OCI-LY1 (cell line): ENCODE data around the gene FMNL1.
A peak's percentile ranks its signal among the peaks of the same experiment; 100 is the strongest.

Experiments
- H2AFZ ChIP-seq: fragments of 200-600 bp; sonication (generic), shearing (Covaris generic); 2 replicates; pipeline ENCODE4 v1.6.0; 2014; ENCODE audit warnings: antibody characterized with exemption, mild to moderate bottlenecking, low read length
- H3F3A ChIP-seq: fragments of 200-600 bp; sonication (generic), shearing (Covaris generic); 2 replicates; pipeline ENCODE4 v1.6.0; 2014; ENCODE audit warnings: mild to moderate bottlenecking, antibody characterized with exemption, low read length, moderate library complexity; ENCODE audit not compliant: insufficient read depth
- H3K27ac ChIP-seq: fragments of 200-600 bp; sonication (generic); 2 replicates; pipeline ENCODE4 v1.5.1; 2014; ENCODE audit warnings: low read length, mixed run types, mild to moderate bottlenecking, low read depth; ENCODE audit not compliant: poor library complexity, severe bottlenecking
- H3K27me3 ChIP-seq: fragments of 200-600 bp; sonication (generic); 2 replicates; pipeline ENCODE4 v1.6.0; 2014; ENCODE audit warnings: antibody characterized with exemption, mild to moderate bottlenecking, low read length, moderate library complexity; ENCODE audit not compliant: insufficient read depth
- H3K36me3 ChIP-seq: fragments of 200-600 bp; sonication (generic); 2 replicates; pipeline ENCODE4 v1.6.1; 2014; ENCODE audit warnings: mild to moderate bottlenecking, antibody characterized with exemption, low read length, moderate library complexity, mixed read lengths; ENCODE audit not compliant: insufficient read depth
- H3K4me1 ChIP-seq: fragments of 200-600 bp; sonication (generic); 2 replicates; pipeline ENCODE4 v1.5.1; 2014; ENCODE audit warnings: mild to moderate bottlenecking, low read length, moderate library complexity; ENCODE audit not compliant: insufficient read depth, severe bottlenecking
- H3K4me2 ChIP-seq: fragments of 200-600 bp; sonication (generic), shearing (Covaris generic); 2 replicates; pipeline ENCODE4 v1.6.1; 2014; ENCODE audit warnings: low read length
- H3K4me3 ChIP-seq: fragments of 200-600 bp; sonication (generic); 2 replicates; pipeline ENCODE4 v1.5.1; 2014; ENCODE audit warnings: low read length, low read depth, mild to moderate bottlenecking, mixed read lengths; ENCODE audit not compliant: poor library complexity, severe bottlenecking
- H3K79me2 ChIP-seq: fragments of 200-600 bp; shearing (Covaris generic); 2 replicates; pipeline ENCODE4 v1.6.1; 2016; ENCODE audit warnings: mixed run types, low read length, mixed read lengths; ENCODE audit not compliant: insufficient read depth
- H3K9ac ChIP-seq: fragments of 200-600 bp; sonication (generic), shearing (Covaris generic); 2 replicates; pipeline ENCODE4 v1.6.1; 2014; ENCODE audit warnings: mild to moderate bottlenecking, low read length, mixed read lengths
- H3K9me2 ChIP-seq: fragments of 200-600 bp; sonication (generic), shearing (Covaris generic); 2 replicates; pipeline ENCODE4 v1.6.1; 2014; ENCODE audit warnings: low read depth, mild to moderate bottlenecking, low read length, mixed read lengths
- H3K9me3 ChIP-seq: fragments of 200-600 bp; shearing (Covaris generic); 2 replicates; pipeline ENCODE4 v1.6.1; 2014; ENCODE audit warnings: low read length, mixed read lengths
- H4K20me1 ChIP-seq: fragments of 200-600 bp; sonication (generic), shearing (Covaris generic); 2 replicates; pipeline ENCODE4 v1.6.0; 2016; ENCODE audit warnings: mild to moderate bottlenecking, low read length; ENCODE audit not compliant: insufficient read depth
- EZH2 ChIP-seq: fragments of 200-600 bp; sonication (generic), shearing (Covaris generic); IDR thresholded peaks from 2 replicates; pipeline ENCODE4 v1.8.0; 2017; ENCODE audit warnings: borderline replicate concordance, mixed run types, mild to moderate bottlenecking, antibody characterized with exemption, low read length, moderate library complexity, mixed read lengths
- TF ChIP-seq, protein P1 (sequence below): fragments of 200-600 bp; sonication (generic), shearing (Covaris generic); IDR thresholded peaks from 2 replicates; pipeline ENCODE4 v1.5.1; 2017; ENCODE audit warnings: mild to moderate bottlenecking, antibody characterized with exemption, low read length, moderate library complexity, mixed read lengths

FMNL1 gene

DNA sequence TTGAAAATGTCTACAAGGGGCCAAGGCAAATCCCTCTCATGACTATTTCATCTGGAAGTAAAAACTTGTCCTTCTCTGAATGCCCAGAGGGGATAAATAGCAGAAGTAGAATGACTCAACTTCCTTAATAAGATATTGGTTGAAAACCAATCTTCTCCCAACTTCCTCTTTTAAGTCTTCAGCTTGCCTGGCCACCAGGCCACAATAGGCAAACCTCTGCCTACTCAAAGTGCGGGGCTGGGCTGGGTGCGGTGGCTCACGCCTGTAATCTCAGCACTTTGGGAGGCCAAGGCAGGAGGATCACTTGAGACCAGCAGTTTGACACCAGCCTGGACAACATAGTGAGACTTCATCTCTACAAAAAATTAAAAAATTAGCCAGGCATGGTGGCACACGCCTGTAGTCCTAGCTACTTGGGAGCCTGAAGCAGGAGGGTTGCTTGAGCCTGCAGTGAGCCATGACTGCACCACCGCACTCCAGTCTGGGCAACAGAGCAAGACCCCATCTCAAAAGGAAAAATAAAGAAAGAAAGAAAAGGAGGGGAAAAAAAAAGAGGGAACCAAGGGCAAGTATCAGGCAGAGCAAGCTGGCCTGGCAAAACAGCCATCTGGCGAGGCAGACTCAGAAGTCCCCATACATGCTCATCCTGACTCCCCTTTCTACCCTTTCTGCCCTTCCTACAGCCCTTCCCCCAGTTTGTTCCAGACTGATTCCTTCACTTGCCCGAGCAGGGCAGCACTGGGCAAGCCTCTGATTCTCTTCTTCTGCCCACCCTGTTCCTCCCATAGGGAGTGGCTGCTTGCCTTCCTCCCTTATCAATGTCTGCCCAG, 74.5 kb downstream of the FMNL1 start:
- Histone ChIP-seq H3K9ac (no peak overlapping the region), H3K4me2 (no peak overlapping the region), H3K27me3 (no peaks in the 10 kb centered on the region), H3K4me3 (no peak overlapping the region), H3K4me1 (peaks cover 41% of the 10 kb centered on the region), H3K9me3 (no peaks in the 10 kb centered on the region), H4K20me1 (no peaks in the 10 kb centered on the region), H3K27ac (peak overlapping the region; percentile 13), H3F3A (no peaks in the 10 kb centered on the region), H2AFZ (no peak overlapping the region), H3K36me3 (no peaks in the 10 kb centered on the region), H3K79me2 (no peaks in the 10 kb centered on the region), H3K9me2 (no peaks in the 10 kb centered on the region)
- no peak for TF ChIP-seq EZH2
- TF ChIP-seq, protein P1, sequence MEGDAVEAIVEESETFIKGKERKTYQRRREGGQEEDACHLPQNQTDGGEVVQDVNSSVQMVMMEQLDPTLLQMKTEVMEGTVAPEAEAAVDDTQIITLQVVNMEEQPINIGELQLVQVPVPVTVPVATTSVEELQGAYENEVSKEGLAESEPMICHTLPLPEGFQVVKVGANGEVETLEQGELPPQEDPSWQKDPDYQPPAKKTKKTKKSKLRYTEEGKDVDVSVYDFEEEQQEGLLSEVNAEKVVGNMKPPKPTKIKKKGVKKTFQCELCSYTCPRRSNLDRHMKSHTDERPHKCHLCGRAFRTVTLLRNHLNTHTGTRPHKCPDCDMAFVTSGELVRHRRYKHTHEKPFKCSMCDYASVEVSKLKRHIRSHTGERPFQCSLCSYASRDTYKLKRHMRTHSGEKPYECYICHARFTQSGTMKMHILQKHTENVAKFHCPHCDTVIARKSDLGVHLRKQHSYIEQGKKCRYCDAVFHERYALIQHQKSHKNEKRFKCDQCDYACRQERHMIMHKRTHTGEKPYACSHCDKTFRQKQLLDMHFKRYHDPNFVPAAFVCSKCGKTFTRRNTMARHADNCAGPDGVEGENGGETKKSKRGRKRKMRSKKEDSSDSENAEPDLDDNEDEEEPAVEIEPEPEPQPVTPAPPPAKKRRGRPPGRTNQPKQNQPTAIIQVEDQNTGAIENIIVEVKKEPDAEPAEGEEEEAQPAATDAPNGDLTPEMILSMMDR = no peak

DNA sequence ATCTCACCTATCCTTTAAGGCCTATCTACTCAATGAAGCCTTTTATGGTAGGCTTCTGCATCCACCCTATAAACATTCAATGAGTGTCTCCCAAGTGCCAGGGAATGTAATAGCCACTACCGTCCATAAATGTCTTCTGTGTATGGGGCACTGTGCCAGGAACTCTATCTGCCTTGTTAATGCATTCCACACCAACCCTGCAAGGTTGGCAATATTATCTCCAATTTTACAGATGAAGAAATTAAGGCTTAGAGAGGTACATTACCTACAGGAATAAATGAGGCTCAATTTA, 75.1 kb downstream of the FMNL1 start:
- Histone ChIP-seq H3K4me2 (no peak overlapping the region), H3K79me2 (no peaks in the 10 kb centered on the region), H3K36me3 (no peaks in the 10 kb centered on the region), H3K27ac (peak overlapping the region; percentile 13), H4K20me1 (no peaks in the 10 kb centered on the region), H3K4me3 (no peak overlapping the region), H3K27me3 (no peaks in the 10 kb centered on the region), H2AFZ (no peak overlapping the region), H3K9me2 (no peaks in the 10 kb centered on the region), H3K9me3 (no peaks in the 10 kb centered on the region), H3K4me1 (peaks cover 40% of the 10 kb centered on the region), H3F3A (no peaks in the 10 kb centered on the region), H3K9ac (no peak overlapping the region)
- TF ChIP-seq, protein P1 = no peak
- no peak for TF ChIP-seq EZH2
